Chondrocyte (in vitro differentiated cells): ENCODE data around the gene MBD6. TPM values are rescaled to one million over a fixed set of nuclear protein-coding genes. Genes with fewer than 3 reads are reported as not detected.

Experiments
- DNase-seq: peaks from one replicate; pipeline ENCODE4 v3.0.0; 2021; ENCODE audit warnings: mixed read lengths, low spot score
- H3K27ac Mint-ChIP-seq: one replicate; pipeline ENCODE4 v1.8.0; 2021; ENCODE audit warnings: mild to moderate bottlenecking, moderate library complexity, mixed read lengths; ENCODE audit not compliant: unreplicated experiment
- H3K27me3 Mint-ChIP-seq: 2 replicates; pipeline ENCODE4 v1.8.0; 2021; ENCODE audit warnings: low read depth, mixed read lengths
- H3K36me3 Mint-ChIP-seq: 2 replicates; pipeline ENCODE4 v1.8.0; 2021; ENCODE audit warnings: low read depth, mixed read lengths
- H3K4me1 Mint-ChIP-seq: 2 replicates; pipeline ENCODE4 v1.8.0; 2021; ENCODE audit warnings: low read depth, mild to moderate bottlenecking, mixed read lengths
- H3K4me3 Mint-ChIP-seq: one replicate; pipeline ENCODE4 v1.8.0; 2021; ENCODE audit warnings: mild to moderate bottlenecking, moderate library complexity, mixed read lengths; ENCODE audit not compliant: unreplicated experiment
- H3K9me3 Mint-ChIP-seq: 2 replicates; pipeline ENCODE4 v1.8.0; 2021; ENCODE audit warnings: low read depth, mixed read lengths
- CTCF ChIP-seq: fragments of 200-600 bp; sonication (generic); IDR thresholded peaks from 2 replicates; pipeline ENCODE4 v1.5.0; 2021; ENCODE audit warnings: antibody characterized with exemption, mild to moderate bottlenecking, moderate library complexity
- total RNA-seq: library from RNA; stranded (reverse); gene quantifications from 3 replicates; pipeline ENCODE4 v1.2.1, GENCODE V29; 2021

MBD6 gene
- total RNA-seq, 1 donor from 2014 or later: 86.5 TPM

- peak; percentile 52 for DNase-seq
- TF ChIP-seq CTCF: no peak
- H3K4me3 Mint-ChIP-seq: peak overlapping the region; percentile 99
- no peaks in the 10 kb centered on the region for H3K9me3 Mint-ChIP-seq
- H3K4me1 Mint-ChIP-seq: peaks cover 40% of the 10 kb centered on the region
- peak overlapping the region; percentile 27 for H3K27ac Mint-ChIP-seq
- peaks cover 27% of the 10 kb centered on the region for H3K36me3 Mint-ChIP-seq
- no peaks in the 10 kb centered on the region for H3K27me3 Mint-ChIP-seq
These were observed 35.5 kb upstream of the MBD6 start for GRCh38 chr12:57487055-57487596.

GRCh38 chr12:57487597-57488401, 34.8 kb upstream of the MBD6 start, which contains the start of gene MARS1:
Gene MARS1, plus strand, starts transcription at chr12:57488068. Its CDS starts 23 bp downstream, at chr12:57488091.
- Mint-ChIP-seq H3K27me3 (no peaks in the 10 kb centered on the region), H3K4me1 (peaks cover 42% of the 10 kb centered on the region), H3K27ac (peak within 1 kb of the TSS; percentile 97), H3K4me3 (peak within 1 kb of the TSS; percentile 99), H3K36me3 (peaks cover 30% of the 10 kb centered on the region), H3K9me3 (no peaks in the 10 kb centered on the region)
- TF ChIP-seq CTCF: peak; percentile 27
- DNase-seq: peak; percentile 94

GRCh38 chr12:57488402-57489156, 34.0 kb upstream of the MBD6 start:
- Mint-ChIP-seq H3K27me3 (no peaks in the 10 kb centered on the region), H3K36me3 (peaks cover 32% of the 10 kb centered on the region), H3K4me3 (peak overlapping the region; percentile 99), H3K4me1 (peaks cover 36% of the 10 kb centered on the region), H3K27ac (peak overlapping the region; percentile 97), H3K9me3 (no peaks in the 10 kb centered on the region)
- no peak for TF ChIP-seq CTCF
- peak; percentile 20 for DNase-seq

- H3K4me1 Mint-ChIP-seq: peaks cover 35% of the 10 kb centered on the region
- H3K36me3 Mint-ChIP-seq: peaks cover 32% of the 10 kb centered on the region
- peak overlapping the region; percentile 97 for H3K27ac Mint-ChIP-seq
- DNase-seq: peak; percentile 13
- H3K9me3 Mint-ChIP-seq: no peaks in the 10 kb centered on the region
- H3K27me3 Mint-ChIP-seq: no peaks in the 10 kb centered on the region
- TF ChIP-seq CTCF: no peak
- peak overlapping the region; percentile 99 for H3K4me3 Mint-ChIP-seq
These were observed 33.4 kb upstream of the MBD6 start for GRCh38 chr12:57489157-57489641.

GRCh38 chr12:57490126-57490525, 32.5 kb upstream of the MBD6 start:
- Mint-ChIP-seq H3K27me3 (no peaks in the 10 kb centered on the region), H3K4me3 (no peak overlapping the region), H3K27ac (peak overlapping the region; percentile 12), H3K36me3 (peaks cover 32% of the 10 kb centered on the region), H3K9me3 (no peaks in the 10 kb centered on the region), H3K4me1 (peaks cover 35% of the 10 kb centered on the region)
- TF ChIP-seq CTCF: no peak
- DNase-seq: peak; percentile 67
